A673 (cell line): ENCODE results near the gene COX6A2. TPM values are rescaled to one million over a fixed set of nuclear protein-coding genes. Genes with fewer than 3 reads are reported as not detected.

Experiments used
- BruUV-seq: library from RNA; stranded (reverse); fragments of 400-500 nt; replicated peaks from 2 replicates; lab custom pipeline; 2021; lab: Mats Ljungman, UMichigan
- CTCF ChIA-PET: fragments of 300-600 bp; sonication (Branson Sonifier 250); formaldehyde crosslinking; loops from one replicate; lab custom pipeline; 2022; ENCODE audit warnings: antibody characterized with exemption; lab: Charles Lee
- POLR2A ChIA-PET: fragments of 300-600 bp; sonication (Branson Sonifier 250); formaldehyde crosslinking; loops from one replicate; lab custom pipeline; 2022; ENCODE audit warnings: antibody characterized with exemption; ENCODE audit not compliant: low non-redundant PET; lab: Charles Lee
- DNase-seq: peaks from one replicate; pipeline ENCODE4 v3.0.0-alpha.2; 2015; ENCODE audit warnings: low spot score
- H3K27ac ChIP-seq: fragments of 200-600 bp; sonication (generic); 2 replicates; pipeline ENCODE4 v1.5.1; 2016; ENCODE audit warnings: mixed run types, low read depth, mild to moderate bottlenecking, mixed read lengths, antibody characterized with exemption, low read length; ENCODE audit not compliant: poor library complexity, severe bottlenecking
- H3K27me3 ChIP-seq: fragments of 200-600 bp; sonication (generic); replicated peaks from 2 replicates; pipeline ENCODE4 v1.6.1; 2017; ENCODE audit warnings: mixed run types, low read depth, mild to moderate bottlenecking, mixed read lengths, antibody characterized with exemption, low read length; ENCODE audit not compliant: insufficient read depth, poor library complexity
- H3K36me3 ChIP-seq: fragments of 200-600 bp; sonication (generic); 2 replicates; pipeline ENCODE4 v1.6.1; 2016; ENCODE audit warnings: mixed run types, mild to moderate bottlenecking, mixed read lengths, antibody characterized with exemption, low read length; ENCODE audit not compliant: insufficient read depth, poor library complexity, severe bottlenecking
- H3K4me1 ChIP-seq: fragments of 200-600 bp; sonication (generic); 2 replicates; pipeline ENCODE4 v1.6.1; 2017; ENCODE audit warnings: mixed run types, mild to moderate bottlenecking, mixed read lengths, antibody characterized with exemption, low read length; ENCODE audit not compliant: insufficient read depth, poor library complexity, severe bottlenecking
- H3K4me3 ChIP-seq: fragments of 200-600 bp; sonication (generic); 2 replicates; pipeline ENCODE4 v1.5.1; 2016; ENCODE audit warnings: low read depth, mixed run types, mild to moderate bottlenecking, mixed read lengths, low read length; ENCODE audit not compliant: poor library complexity, severe bottlenecking
- H3K9me3 ChIP-seq: fragments of 200-600 bp; sonication (generic); 2 replicates; pipeline ENCODE4 v1.6.1; 2016; ENCODE audit warnings: mixed run types, low read depth, mild to moderate bottlenecking, mixed read lengths, antibody characterized with exemption, low read length; ENCODE audit not compliant: poor library complexity, severe bottlenecking
- EZH2 ChIP-seq: fragments of 200-600 bp; sonication (generic); IDR thresholded peaks from 2 replicates; pipeline ENCODE4 v1.6.1; 2017; ENCODE audit warnings: borderline replicate concordance, low read depth, mild to moderate bottlenecking, mixed read lengths, antibody characterized with exemption, low read length; ENCODE audit not compliant: poor library complexity, severe bottlenecking
- intact Hi-C: fragments of 100-400 bp; cut with micrococcal nuclease; formaldehyde crosslinking; loops from one replicate; pipeline ENCODE4 v1.10.0; 2022; ENCODE audit not compliant: unreplicated experiment
- total RNA-seq: library from RNA; stranded (reverse); gene quantifications from 2 replicates; pipeline ENCODE4 v1.2.3, GENCODE V29; 2021
- TF ChIP-seq, protein P1 (sequence below): fragments of 300-800, 200-600 bp; sonication (generic); conservative IDR thresholded peaks from 2 replicates; pipeline ENCODE4 v1.5.1; 2017; ENCODE audit warnings: low read depth, mild to moderate bottlenecking, antibody characterized with exemption, low read length, moderate library complexity, mixed read lengths

COX6A2 gene
- total RNA-seq, 1 experiment from 2014 or later: not detected

DNA sequence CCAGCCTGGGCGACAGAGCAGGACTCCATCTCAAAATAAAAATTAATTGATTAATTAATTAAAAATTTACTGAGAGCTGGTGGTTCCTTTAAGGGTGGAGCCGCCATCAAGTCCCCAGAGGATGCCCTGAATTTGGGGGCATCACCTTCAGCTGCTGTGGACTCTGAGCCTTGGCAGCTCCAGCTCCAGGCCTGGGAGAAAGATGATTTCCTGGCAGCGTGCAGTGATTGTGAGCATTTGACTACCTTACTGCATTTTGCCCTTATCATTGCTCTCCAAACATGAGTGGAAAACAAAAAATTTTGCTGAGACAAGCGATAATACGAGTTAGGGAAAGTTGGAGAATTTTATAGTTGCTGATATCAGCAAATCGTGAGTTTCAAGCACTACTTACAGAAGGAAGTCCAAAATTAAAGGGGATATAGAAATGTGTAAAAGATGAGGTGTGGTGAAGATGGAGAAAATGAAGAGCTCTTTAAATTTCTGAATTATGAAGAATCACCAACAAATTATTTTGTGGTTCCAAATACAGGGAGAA is 37.6 kb downstream of the COX6A2 start:
- no peak overlapping the region for H3K27ac ChIP-seq
- H3K27me3 ChIP-seq: no peaks in the 10 kb centered on the region
- DNase-seq: no peak
- no peaks in the 10 kb centered on the region for H3K36me3 ChIP-seq
- CTCF ChIA-PET: no interaction called here
- POLR2A ChIA-PET: no interaction called here
- no peaks in the 10 kb centered on the region for H3K4me1 ChIP-seq
- no peak overlapping the region for H3K4me3 ChIP-seq
- intact Hi-C loops: no loop called here
- no peak for TF ChIP-seq EZH2
- TF ChIP-seq, protein P1, sequence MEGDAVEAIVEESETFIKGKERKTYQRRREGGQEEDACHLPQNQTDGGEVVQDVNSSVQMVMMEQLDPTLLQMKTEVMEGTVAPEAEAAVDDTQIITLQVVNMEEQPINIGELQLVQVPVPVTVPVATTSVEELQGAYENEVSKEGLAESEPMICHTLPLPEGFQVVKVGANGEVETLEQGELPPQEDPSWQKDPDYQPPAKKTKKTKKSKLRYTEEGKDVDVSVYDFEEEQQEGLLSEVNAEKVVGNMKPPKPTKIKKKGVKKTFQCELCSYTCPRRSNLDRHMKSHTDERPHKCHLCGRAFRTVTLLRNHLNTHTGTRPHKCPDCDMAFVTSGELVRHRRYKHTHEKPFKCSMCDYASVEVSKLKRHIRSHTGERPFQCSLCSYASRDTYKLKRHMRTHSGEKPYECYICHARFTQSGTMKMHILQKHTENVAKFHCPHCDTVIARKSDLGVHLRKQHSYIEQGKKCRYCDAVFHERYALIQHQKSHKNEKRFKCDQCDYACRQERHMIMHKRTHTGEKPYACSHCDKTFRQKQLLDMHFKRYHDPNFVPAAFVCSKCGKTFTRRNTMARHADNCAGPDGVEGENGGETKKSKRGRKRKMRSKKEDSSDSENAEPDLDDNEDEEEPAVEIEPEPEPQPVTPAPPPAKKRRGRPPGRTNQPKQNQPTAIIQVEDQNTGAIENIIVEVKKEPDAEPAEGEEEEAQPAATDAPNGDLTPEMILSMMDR: no peak
- no peaks in the 10 kb centered on the region for H3K9me3 ChIP-seq
- BruUV-seq: no TSS peak

DNA sequence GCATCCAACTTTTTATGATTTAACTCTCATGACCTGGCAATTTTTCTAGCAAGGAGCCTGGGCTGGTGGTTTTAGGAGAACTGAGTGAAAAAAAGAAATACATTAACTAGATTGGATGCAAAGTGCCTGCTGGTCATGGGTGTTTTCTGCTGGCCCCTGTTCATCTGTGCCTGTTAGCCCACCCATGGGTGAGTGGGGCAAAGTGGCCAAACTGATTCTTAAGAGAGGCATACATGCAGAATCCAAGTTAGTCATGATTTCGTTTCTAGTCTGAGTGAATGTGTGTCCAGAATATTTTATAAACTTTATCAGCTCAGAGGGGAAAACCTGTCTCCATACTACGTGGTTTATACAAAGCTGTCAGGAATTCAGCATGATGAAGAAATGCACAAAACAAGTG is 39.6 kb downstream of the COX6A2 start:
- ChIA-PET CTCF (no interaction called here), POLR2A (no interaction called here)
- H3K4me1 ChIP-seq: no peaks in the 10 kb centered on the region
- no peak overlapping the region for H3K4me3 ChIP-seq
- H3K27me3 ChIP-seq: no peaks in the 10 kb centered on the region
- no peak overlapping the region for H3K27ac ChIP-seq
- intact Hi-C loops: no loop called here
- BruUV-seq: no TSS peak
- TF ChIP-seq, protein P1: no peak
- TF ChIP-seq EZH2: no peak
- DNase-seq: no peak
- H3K36me3 ChIP-seq: no peaks in the 10 kb centered on the region
- H3K9me3 ChIP-seq: no peaks in the 10 kb centered on the region

DNA sequence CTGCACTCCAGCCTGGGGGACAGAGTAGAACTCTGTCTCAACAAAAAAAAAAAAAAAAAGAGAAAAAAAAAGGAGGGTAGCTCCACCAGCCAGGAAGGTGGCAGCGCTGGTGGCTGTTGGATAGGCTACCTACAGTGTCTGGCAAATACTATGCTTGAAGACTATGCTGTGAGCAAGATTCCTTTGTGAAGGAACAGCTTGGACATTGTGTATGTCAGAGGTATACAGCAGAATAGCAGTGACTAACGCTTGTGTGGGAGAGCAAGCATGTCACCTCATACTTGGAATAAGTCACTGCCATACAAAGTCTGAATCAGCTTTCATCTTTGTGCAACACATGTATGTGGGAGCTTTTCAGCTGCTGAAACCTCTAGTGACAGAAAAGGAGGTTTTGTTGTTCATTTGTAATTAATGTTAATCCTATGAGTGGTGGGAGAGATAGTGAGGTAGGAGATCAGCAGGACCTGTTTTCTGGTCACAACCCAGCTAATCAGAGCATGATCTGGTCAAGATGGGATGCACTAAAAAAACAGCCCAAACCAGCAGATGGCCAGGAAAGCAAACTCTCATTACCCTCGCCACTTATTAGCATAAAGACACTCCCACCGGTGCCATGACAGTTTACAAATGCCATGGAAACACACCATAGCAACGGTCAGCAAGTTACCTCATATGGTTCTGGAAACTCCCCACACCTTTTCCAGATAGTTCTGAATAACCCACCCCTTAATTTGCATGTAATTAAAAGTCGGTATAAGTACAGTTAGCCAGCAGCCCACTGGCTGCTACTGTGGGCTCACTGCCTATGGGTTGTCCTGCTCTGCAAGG is 41.8 kb downstream of the COX6A2 start:
- POLR2A ChIA-PET: no interaction called here
- Histone ChIP-seq H3K36me3 (no peaks in the 10 kb centered on the region), H3K27ac (no peak overlapping the region), H3K27me3 (no peaks in the 10 kb centered on the region), H3K4me1 (no peaks in the 10 kb centered on the region), H3K4me3 (no peak overlapping the region), H3K9me3 (no peaks in the 10 kb centered on the region)
- CTCF ChIA-PET: interaction anchor here (0.7 kb wide), 1 partner anchor 604 kb away, joined by 3 read pairs; no protein-coding TSS in a partner anchor
- DNase-seq: peak; percentile 22
- intact Hi-C loops: no loop called here
- TF ChIP-seq EZH2: no peak
- TF ChIP-seq, protein P1: no peak
- no TSS peak for BruUV-seq
